Cardiac fibroblast (primary cell): ENCODE results near the gene ADAMTS17.

ENCODE experiments used
- DNase-seq, 2 donors: peaks; one replicate each; pipeline versions ENCODE4 v3.0.0 to v3.0.0-alpha.2; 2010; ENCODE audit warnings: low read depth in 2 of 2
- H3K4me3 ChIP-seq, 2 donors: replicated peaks in 1 of 2; 1 replicate in 1 of 2; 2 replicates in 1 of 2; pipeline ENCODE4 v1.5.1; 2011; ENCODE audit warnings: low read depth in 2 of 2, low read length in 2 of 2, mild to moderate bottlenecking in 2 of 2, moderate library complexity in 1 of 2
- TF ChIP-seq, protein P1 (sequence below): IDR thresholded peaks from one replicate; pipeline ENCODE4 v1.5.1; 2011; ENCODE audit warnings: low read depth, mild to moderate bottlenecking, low read length, inconsistent platforms

ADAMTS17 gene

GRCh38 chr15:100112636-100113305 is 229.0 kb downstream of the ADAMTS17 start:
- DNase-seq = no peak
- no peak overlapping the region for H3K4me3 ChIP-seq
- TF ChIP-seq, protein P1, sequence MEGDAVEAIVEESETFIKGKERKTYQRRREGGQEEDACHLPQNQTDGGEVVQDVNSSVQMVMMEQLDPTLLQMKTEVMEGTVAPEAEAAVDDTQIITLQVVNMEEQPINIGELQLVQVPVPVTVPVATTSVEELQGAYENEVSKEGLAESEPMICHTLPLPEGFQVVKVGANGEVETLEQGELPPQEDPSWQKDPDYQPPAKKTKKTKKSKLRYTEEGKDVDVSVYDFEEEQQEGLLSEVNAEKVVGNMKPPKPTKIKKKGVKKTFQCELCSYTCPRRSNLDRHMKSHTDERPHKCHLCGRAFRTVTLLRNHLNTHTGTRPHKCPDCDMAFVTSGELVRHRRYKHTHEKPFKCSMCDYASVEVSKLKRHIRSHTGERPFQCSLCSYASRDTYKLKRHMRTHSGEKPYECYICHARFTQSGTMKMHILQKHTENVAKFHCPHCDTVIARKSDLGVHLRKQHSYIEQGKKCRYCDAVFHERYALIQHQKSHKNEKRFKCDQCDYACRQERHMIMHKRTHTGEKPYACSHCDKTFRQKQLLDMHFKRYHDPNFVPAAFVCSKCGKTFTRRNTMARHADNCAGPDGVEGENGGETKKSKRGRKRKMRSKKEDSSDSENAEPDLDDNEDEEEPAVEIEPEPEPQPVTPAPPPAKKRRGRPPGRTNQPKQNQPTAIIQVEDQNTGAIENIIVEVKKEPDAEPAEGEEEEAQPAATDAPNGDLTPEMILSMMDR = no peak

DNA sequence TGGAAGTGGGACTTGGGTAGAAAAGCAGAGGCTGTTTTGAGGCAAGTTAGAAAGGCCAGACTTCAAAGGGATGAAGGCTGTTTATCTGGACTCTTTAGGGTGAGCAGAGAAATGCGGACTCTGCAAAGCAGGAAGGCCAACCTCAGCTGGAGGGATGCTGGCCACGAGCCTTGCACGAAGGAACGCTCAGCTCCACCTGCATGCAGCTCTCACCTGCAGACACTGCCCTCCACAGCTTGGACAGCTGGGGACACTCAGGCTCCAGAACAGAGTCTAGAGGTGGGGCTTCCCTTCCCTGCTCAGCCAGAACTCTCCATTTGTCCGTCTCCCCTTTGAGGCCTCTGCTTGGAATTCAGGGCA is 229.7 kb downstream of the ADAMTS17 start:
- no peak overlapping the region for H3K4me3 ChIP-seq
- DNase-seq = no peak
- TF ChIP-seq, protein P1 = no peak

- no peak overlapping the region for H3K4me3 ChIP-seq
- TF ChIP-seq, protein P1 = no peak
- DNase-seq = peak; percentile 89 to 91
Measured at GRCh38 chr15:100111125-100112060, 230.4 kb downstream of the ADAMTS17 start.

DNA sequence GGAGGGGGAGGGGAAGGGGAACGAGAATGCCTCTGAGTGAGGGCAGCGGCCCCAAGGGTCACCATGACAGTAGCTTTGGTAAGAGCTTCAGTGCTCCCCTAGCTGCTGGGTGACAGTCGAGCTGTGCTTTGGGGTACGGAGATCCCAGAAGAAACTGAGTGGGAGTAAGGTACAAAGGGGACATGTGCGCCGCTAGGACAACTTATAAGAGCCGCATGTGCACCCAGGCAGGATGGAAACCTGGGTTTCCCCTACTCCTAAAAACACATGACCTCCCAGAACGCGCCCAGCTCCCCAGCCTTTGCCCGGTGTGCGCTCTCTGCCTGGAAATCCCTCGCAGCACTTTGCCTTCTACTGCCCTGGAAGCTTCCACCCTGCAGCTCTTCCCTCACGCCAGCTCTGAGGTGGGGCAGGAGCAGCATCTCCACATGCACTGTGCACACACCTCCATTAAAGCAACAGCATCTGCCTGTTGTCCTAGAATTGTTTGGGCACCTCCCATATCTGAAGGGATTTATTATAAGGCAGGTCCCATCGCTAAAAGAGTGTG is 232.2 kb downstream of the ADAMTS17 start:
- TF ChIP-seq, protein P1 = no peak
- no peak overlapping the region for H3K4me3 ChIP-seq
- DNase-seq = no peak

DNA sequence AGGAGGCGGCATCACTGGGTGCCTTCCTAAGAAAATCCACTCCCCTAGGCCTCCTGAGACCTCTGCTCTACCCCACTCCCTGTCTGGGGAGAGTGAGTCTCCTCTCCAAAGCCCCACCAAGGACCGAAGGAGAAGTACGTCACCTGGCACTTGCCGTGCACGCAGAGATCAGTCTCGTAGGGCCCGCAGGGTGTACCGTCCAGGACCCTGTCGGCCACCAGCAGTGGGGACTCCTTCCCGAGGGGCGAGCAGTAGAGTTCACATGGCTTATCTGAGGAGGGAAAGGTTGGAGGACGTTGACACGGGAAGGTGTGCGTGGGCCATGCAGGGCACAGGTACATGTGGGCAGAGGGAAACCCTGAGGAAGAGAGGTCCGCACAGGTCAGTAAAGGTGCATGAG is 232.9 kb downstream of the ADAMTS17 start:
- TF ChIP-seq, protein P1 = no peak
- no peak overlapping the region for H3K4me3 ChIP-seq
- DNase-seq = no peak

GRCh38 chr15:100108346-100108745 is 233.4 kb downstream of the ADAMTS17 start:
- TF ChIP-seq, protein P1 = no peak
- DNase-seq = no peak
- H3K4me3 ChIP-seq = no peak overlapping the region
